GM21390 (cell line): ENCODE measurements around the gene CLEC4F.
"Not testable (repeated sequence)": the region's sequence is repeated elsewhere in the genome, so short reads cannot be mapped to it uniquely, and the experiment has no call there.

Experiments
- ATAC-seq: cut with Tn5 transposase; IDR thresholded peaks from one replicate; pipeline ENCODE4 v1.9.1; 2021; ENCODE audit not compliant: unreplicated experiment

CLEC4F gene

DNA sequence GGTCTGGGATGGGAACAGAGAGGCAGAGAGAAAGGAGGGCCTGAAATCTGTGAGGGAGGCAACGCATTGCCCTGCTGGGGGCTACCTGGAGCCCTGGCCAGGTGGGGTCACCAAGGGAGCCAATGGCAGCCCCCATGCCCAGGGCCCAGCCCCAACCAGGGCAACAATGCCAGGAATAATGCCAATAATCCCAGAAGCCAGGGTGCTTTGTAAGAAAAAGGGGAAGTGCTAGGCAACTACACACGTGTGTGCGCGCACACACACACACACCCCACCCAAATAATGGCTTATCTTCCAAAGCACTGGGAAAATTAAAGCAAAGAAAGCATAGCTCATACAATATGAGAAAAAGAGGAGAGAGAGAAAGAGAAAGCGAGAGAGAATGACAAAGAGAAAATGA lies 7.0 kb upstream of the CLEC4F start:
- no peak for ATAC-seq

DNA sequence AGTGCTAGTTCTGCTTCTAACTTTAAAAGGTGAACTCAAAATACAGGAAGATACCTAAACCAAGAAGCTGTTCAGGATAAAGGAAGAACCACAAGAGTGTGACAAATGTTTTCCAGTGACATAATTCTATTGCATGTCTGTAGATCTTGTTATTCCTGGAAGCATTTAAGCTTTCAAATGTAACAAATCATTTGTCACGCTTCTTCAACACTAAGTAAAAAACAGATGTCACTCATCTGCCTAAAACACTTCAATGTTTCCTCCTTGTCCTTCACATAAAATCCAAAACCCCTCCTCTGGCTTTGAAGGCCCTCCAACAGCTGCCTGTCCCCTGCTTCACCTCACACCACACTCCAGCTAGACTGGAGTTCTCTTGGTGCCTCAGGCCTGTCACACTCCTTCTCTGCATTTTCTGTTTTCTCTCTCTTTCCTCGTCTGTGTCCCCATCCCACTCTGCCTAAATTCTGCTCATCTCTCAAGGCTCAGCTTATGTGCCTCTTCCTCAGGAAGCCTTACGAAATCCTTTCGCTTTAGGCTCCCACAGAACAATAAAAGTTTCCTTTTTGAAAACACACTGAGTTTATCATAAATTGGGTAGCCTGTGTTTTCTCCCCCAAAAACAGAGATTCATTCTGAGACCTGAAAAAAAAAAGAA lies 6.4 kb upstream of the CLEC4F start:
- no peak for ATAC-seq

DNA sequence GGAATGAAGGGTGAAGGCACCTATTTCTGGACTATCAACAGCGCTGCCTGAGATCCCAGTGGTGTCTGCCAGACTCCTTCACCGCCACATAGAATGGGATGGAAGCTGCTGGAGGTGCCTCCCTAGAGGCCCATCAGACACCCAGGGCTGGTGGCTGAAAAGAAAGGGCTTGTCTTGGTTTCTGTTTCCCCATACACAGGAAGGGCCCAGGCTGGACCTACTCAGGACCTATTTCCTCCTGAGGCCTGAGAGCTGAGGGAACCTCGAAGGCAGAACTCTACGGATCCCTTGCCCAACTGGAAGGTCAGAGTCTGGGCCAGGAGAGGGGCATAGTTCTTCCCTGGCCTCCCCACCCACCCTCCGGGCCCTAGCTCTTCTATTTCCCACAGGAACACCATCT lies 2.9 kb upstream of the CLEC4F start:
- ATAC-seq: no peak

DNA sequence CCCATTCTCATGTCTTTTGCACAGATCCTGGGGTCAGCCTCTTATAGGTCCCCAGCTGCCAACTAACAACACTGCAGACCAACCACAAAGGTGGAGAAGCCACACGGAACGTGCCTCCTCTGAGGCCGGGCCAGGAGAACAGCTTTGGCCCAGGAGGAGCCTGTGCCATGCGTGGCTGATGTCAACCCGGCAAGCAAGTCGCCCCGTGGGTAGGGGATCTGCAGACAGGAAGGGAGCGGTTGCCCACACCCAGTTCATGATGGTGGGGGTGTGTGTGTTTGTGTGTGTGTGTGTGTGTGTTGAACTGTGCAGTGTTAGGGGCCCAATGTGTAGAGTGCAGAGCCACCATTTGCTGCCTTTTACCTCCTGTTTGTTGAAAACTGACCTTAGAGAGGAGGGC lies 2.4 kb upstream of the CLEC4F start:
- ATAC-seq: no peak

- no peak for ATAC-seq
Observed at GRCh38 chr2:70817284-70817954, 3.0 kb downstream of the CLEC4F start.

DNA sequence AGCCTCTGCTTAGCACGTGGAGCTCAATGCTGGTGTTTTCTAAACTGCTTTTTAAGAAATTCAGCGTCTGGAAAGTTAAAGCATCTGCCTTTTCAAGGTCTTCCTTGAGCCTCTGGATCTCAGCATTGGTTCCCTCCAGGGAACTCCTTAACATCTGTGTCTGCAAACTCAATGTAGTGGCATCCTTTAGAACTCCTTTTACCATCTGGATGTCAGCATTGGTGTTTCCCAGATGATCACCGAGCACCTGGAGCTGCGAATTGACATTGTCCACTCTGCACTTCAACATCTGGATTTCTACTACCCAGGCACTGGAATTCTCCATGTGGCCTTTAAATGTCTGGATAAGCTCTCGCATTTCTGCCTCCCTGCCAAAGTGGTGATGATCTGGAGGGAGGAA lies 3.7 kb downstream of the CLEC4F start:
- ATAC-seq: no peak

- no peak for ATAC-seq
Observed at GRCh38 chr2:70808983-70809958, 11.1 kb downstream of the CLEC4F start.

- no peak for ATAC-seq
Observed at GRCh38 chr2:70807828-70808118, 12.6 kb downstream of the CLEC4F start.

DNA sequence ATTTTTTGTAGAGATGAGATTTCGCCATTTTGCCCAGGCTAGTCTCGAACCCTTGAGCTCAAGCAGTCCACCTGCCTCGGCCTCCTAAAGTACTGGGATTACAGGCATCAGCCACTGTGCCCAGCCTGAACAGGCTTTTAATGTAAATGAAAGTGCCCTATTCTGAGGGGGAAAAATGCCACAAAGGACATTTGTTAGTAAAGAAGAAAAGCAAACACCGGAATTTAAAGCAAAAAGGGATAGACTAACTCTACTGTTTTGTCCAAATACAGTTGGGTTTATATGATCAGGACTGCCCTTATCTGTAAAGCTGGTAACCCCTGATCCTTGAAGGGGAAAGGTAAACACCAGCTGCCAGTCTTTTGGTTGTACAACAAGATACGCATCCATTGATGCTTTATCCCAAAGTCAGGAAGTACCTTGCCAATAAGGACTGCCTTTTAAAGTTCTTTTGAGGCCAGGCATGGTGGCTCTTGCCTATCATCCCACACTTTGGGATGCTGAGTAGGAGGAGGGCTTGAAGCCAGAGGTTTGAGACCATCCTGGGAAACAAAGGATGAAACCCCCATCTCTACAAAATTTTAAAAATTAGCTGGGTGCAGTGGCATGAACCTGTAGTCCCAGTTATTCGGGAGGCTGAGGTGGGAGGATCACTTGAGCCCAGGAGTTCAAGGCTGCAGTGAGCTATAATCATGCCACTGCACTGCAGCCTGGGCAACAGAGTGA lies 13.1 kb downstream of the CLEC4F start:
- ATAC-seq: no peak

- no peak for ATAC-seq
Observed at GRCh38 chr2:70806620-70807019, 13.8 kb downstream of the CLEC4F start.

GRCh38 chr2:70806013-70806412 lies 14.4 kb downstream of the CLEC4F start:
- ATAC-seq: no peak

- ATAC-seq: no peak
Observed at GRCh38 chr2:70801607-70802263, 18.7 kb downstream of the CLEC4F start.

DNA sequence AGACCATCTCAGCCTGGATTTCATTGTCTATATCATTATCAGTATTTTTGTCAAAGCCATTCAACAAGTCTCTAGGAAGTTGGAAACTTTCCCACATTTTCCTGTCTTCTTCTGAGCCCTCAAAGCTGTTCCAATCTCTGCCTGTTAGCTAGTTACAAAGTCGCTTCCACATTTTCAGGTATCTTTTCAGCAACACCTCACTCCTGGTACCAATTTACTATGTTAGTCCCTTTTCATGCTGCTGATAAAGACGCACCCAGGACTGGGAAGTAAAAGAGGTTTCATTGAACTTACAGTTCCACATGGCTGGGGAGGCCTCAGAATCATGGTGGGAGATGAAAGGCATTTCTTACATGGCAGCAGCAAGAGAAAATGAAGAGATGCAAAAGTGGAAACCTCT lies 20.7 kb downstream of the CLEC4F start:
- no peak for ATAC-seq

- ATAC-seq: not testable (repeated sequence)
Observed at GRCh38 chr2:70797996-70798395, 22.4 kb downstream of the CLEC4F start.

GRCh38 chr2:70797506-70797905 lies 22.9 kb downstream of the CLEC4F start:
- ATAC-seq: no peak

DNA sequence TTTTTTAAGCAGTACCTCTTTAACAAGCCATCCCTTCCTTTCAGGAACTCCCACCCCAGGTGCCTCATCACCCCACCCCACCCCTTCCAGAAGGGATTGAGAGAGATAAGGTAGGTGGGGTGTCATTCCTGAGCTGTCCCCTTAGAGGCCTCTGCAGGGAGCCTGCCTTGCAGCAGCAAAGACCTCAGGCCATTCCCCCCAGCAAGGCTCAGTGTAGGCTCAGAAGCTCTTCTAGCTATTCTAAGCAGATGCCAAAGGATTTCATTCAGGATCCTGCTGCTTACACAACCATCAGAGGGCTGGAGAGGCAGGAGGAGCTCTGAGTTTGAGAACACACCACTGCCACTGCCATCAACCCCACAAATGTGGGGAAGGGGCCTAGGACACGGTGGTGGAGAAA lies 24.1 kb downstream of the CLEC4F start:
- ATAC-seq: no peak

- ATAC-seq: no peak
Observed at GRCh38 chr2:70795164-70795995, 25.0 kb downstream of the CLEC4F start.

GRCh38 chr2:70793450-70793849 lies 26.9 kb downstream of the CLEC4F start:
- ATAC-seq: no peak

DNA sequence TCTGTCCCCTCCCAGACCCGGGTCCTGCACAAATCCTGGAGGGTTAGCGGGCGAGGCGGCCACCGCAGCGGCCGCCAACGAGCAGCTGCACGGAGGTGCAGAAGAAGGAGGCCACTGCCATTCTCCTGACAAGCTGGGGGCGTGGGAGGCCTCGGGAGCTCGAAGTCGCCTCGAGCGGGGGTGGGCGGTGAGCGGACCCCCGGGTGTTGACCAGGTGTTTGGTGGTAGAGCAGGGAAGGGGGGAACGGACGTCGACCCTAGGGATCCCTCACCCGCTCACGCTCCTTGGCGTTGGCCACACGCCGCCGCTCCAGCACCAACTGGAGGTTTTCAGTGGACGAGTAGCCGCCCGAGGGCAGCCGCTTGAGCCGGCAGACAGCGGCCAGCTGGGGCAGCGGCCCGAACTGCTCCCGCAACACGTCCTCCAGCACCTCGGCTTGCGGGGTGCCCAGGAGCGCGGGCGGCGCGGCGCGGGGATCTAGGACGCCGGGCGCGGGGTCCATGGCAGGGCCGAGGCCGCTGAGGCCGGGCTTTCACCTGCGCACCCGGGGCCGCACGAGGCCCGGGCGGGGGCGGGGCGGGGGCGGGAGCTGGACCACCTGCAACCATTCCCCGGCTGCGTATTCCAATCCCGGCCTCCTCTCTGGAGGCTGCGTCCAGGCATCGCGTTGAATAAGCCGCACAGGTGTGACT lies 30.1 kb downstream of the CLEC4F start, which contains the start of gene FIGLA:
Gene FIGLA, minus strand, starts transcription at position 508 of the 693 bp plus-strand sequence. Its CDS starts 5 bp downstream, at position 503.
- no peak for ATAC-seq
